ENCODE measurements around the gene CXCR6. TPM values are rescaled to one million over a fixed set of nuclear protein-coding genes. Genes with fewer than 3 reads are reported as not detected.

CXCR6 gene
- total RNA-seq, 1 donor from 2014 or later: not detected

DNA sequence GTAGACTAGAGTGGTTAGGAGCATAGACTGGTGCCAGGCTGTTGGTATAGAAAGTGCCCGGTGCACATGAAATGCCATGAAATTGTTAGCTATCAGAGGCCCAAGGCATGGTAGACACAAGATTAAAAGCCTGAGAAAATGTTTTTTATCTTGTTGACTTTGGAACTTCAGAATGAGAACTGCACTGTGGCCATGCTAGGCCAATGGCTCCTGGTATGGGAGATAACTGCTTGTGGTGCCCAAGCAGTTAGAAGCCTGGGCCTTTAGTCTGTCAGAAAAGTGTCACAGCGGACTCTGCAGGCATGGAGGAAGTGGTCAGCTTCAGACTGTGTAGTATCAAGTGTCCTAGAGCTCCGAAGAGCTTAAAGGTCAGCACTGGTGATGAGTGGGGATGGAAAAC is 40.5 kb downstream of the CXCR6 start:
- H3K4me3 Mint-ChIP-seq (ENCODE audit: unreplicated experiment): no peak overlapping the region
- no peak for FAIRE-seq
- no peak overlapping the region for H3K4me2 ChIP-seq (ENCODE audit: low read length)

DNA sequence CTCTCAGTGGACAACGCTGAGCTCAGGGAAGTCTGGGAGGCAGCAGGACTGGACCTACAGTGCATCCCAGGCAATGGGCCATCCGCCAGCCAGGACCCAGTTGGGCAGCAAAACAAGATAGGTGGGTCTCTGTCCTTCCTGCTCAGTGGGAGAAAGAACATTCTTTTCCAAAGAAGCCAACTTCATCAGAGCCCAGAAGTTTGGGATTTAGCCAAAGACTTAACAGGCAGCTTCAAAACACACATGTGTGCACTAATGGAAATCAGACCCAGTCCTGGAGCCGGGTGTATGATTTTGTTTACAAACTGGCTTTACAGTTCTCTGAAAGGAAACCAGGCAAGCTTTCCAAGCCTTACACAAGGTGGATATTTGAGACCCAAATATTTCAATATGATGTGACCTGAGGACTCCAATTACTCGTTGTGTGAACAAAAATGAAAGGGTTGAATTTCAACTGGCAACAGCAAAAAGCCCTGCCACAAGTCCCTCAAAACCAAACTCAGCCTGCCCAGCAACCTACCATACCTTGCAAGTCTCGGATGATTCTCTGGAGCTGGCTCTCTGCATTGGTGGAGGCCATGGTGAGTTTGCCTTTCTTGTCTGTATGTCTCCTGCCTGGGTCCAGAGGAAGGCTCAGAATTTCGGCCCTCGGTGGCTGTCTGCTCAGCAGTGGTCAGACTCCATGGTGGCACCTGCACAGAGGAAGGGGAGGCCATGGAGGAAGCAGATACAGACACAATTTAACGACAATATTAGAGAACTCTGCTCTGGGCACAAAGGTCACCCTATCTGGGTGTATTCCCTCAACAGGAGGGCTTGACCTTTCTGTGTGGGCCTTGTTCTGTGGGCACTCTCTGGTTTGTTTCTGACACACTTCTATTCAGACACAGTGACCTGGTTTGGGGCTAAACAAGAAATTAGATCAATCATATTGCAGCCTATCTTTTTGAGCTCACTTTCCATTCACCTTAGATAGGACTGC is 41.4 kb downstream of the CXCR6 start:
- peaks cover 46% of the 10 kb centered on the region for H3K4me1 Mint-ChIP-seq (ENCODE audit: low read depth, unreplicated experiment)
- H3K9ac ChIP-seq (ENCODE audit: low read length): no peak overlapping the region
- H3K4me2 ChIP-seq (ENCODE audit: low read length): no peak overlapping the region
- peaks cover 49% of the 10 kb centered on the region for H3K4me1 ChIP-seq (ENCODE audit: insufficient read depth, low read length)
- H3K36me3 Mint-ChIP-seq (ENCODE audit: low read depth, unreplicated experiment): peaks cover 5% of the 10 kb centered on the region
- peaks cover 3% of the 10 kb centered on the region for H3K36me3 ChIP-seq (ENCODE audit: insufficient read depth, low read length)
- H3K9me3 ChIP-seq (ENCODE audit: insufficient read depth, low read depth, low read length): no peaks in the 10 kb centered on the region
- DNase-seq (ENCODE audit: low read depth) (no peak), FAIRE-seq (no peak)
- H3K4me3 Mint-ChIP-seq (ENCODE audit: unreplicated experiment): no peak overlapping the region
- peaks cover 13% of the 10 kb centered on the region for H4K20me1 ChIP-seq (ENCODE audit: insufficient read depth, low read length)
- peaks cover 16% of the 10 kb centered on the region for H3K79me2 ChIP-seq (ENCODE audit: insufficient read depth, low read length)
- no peak overlapping the region for H3K27ac Mint-ChIP-seq (ENCODE audit: unreplicated experiment)
- no peaks in the 10 kb centered on the region for H3K9me3 Mint-ChIP-seq (ENCODE audit: unreplicated experiment)
- H3K4me3 ChIP-seq (ENCODE audit: insufficient read depth, low read depth, low read length): no peak overlapping the region
- H3K27ac ChIP-seq (ENCODE audit: low read depth, low read length): no peak overlapping the region
- no peak overlapping the region for H2AFZ ChIP-seq (ENCODE audit: low read depth, low read length)
- TF ChIP-seq, protein P1, sequence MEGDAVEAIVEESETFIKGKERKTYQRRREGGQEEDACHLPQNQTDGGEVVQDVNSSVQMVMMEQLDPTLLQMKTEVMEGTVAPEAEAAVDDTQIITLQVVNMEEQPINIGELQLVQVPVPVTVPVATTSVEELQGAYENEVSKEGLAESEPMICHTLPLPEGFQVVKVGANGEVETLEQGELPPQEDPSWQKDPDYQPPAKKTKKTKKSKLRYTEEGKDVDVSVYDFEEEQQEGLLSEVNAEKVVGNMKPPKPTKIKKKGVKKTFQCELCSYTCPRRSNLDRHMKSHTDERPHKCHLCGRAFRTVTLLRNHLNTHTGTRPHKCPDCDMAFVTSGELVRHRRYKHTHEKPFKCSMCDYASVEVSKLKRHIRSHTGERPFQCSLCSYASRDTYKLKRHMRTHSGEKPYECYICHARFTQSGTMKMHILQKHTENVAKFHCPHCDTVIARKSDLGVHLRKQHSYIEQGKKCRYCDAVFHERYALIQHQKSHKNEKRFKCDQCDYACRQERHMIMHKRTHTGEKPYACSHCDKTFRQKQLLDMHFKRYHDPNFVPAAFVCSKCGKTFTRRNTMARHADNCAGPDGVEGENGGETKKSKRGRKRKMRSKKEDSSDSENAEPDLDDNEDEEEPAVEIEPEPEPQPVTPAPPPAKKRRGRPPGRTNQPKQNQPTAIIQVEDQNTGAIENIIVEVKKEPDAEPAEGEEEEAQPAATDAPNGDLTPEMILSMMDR (IDR thresholded peaks at IDR 0.05; ENCODE audit: insufficient read depth, low read depth, low read length): no peak
- TF ChIP-seq EZH2 (IDR thresholded peaks at IDR 0.05; ENCODE audit: insufficient read depth, low read length): no peak
- H3K27me3 ChIP-seq (ENCODE audit: insufficient read depth, low read length): no peaks in the 10 kb centered on the region
- H3K27me3 Mint-ChIP-seq (ENCODE audit: low read depth, unreplicated experiment): no peaks in the 10 kb centered on the region

More for the DNA sequence above, 40.5 kb downstream of the CXCR6 start:
- H3K9me3 Mint-ChIP-seq (ENCODE audit: unreplicated experiment): no peaks in the 10 kb centered on the region
- TF ChIP-seq, protein P1 (IDR thresholded peaks at IDR 0.05; ENCODE audit: insufficient read depth, low read depth, low read length): no peak
- no peak for TF ChIP-seq EZH2 (IDR thresholded peaks at IDR 0.05; ENCODE audit: insufficient read depth, low read length)
- DNase-seq (ENCODE audit: low read depth): no peak
- peaks cover 7% of the 10 kb centered on the region for H3K36me3 Mint-ChIP-seq (ENCODE audit: low read depth, unreplicated experiment)
- Histone ChIP-seq H3K4me3 (ENCODE audit: insufficient read depth, low read depth, low read length) (no peak overlapping the region), H4K20me1 (ENCODE audit: insufficient read depth, low read length) (peaks cover 13% of the 10 kb centered on the region), H3K36me3 (ENCODE audit: insufficient read depth, low read length) (peaks cover 7% of the 10 kb centered on the region), H3K9me3 (ENCODE audit: insufficient read depth, low read depth, low read length) (no peaks in the 10 kb centered on the region), H3K79me2 (ENCODE audit: insufficient read depth, low read length) (peaks cover 16% of the 10 kb centered on the region), H3K27me3 (ENCODE audit: insufficient read depth, low read length) (no peaks in the 10 kb centered on the region), H2AFZ (ENCODE audit: low read depth, low read length) (no peak overlapping the region), H3K4me1 (ENCODE audit: insufficient read depth, low read length) (peaks cover 42% of the 10 kb centered on the region), H3K9ac (ENCODE audit: low read length) (no peak overlapping the region), H3K27ac (ENCODE audit: low read depth, low read length) (no peak overlapping the region)
- no peaks in the 10 kb centered on the region for H3K27me3 Mint-ChIP-seq (ENCODE audit: low read depth, unreplicated experiment)
- peaks cover 41% of the 10 kb centered on the region for H3K4me1 Mint-ChIP-seq (ENCODE audit: low read depth, unreplicated experiment)
- no peak overlapping the region for H3K27ac Mint-ChIP-seq (ENCODE audit: unreplicated experiment)
